ENCODE data around the gene SECISBP2.

DNA sequence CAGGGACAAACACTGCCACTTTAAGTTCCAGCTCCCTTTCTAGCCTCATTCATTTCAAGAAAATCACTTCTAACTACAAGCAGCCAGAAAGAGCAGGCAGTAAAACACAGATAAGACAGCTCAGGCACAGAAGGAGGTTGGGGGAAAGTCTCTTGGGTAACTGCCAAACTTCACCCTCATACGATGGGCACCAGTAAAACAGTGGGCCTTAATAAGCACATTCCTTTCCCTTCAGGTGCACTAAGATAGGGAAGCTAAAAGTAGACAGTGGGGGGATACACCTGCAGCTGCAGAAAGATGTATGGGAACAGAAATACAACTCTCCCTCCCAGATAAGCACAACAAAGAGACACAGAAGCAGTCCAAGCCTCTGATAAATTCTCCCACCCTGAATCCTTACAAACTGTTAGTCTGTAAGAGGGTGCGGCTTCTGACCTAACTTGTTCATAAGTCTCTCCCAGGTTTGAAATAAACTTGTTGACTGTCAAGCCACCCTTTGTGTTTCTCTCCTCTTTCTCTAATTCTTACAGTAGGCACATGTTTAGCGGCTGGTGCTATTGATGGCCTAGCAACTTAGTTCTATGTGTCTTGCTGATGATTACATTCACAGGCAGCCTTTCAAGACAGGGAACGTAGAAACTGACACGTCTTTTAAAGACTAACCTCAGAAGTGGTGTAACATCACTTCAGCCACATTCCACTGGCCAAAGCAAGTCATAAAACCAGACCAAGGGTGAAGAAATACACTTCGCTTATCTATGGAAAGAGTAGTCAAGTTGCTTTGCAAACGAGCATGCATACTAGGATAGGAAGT, 14.1 kb upstream of the SECISBP2 start:
- TF ChIP-seq, protein P1, sequence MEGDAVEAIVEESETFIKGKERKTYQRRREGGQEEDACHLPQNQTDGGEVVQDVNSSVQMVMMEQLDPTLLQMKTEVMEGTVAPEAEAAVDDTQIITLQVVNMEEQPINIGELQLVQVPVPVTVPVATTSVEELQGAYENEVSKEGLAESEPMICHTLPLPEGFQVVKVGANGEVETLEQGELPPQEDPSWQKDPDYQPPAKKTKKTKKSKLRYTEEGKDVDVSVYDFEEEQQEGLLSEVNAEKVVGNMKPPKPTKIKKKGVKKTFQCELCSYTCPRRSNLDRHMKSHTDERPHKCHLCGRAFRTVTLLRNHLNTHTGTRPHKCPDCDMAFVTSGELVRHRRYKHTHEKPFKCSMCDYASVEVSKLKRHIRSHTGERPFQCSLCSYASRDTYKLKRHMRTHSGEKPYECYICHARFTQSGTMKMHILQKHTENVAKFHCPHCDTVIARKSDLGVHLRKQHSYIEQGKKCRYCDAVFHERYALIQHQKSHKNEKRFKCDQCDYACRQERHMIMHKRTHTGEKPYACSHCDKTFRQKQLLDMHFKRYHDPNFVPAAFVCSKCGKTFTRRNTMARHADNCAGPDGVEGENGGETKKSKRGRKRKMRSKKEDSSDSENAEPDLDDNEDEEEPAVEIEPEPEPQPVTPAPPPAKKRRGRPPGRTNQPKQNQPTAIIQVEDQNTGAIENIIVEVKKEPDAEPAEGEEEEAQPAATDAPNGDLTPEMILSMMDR (conservative IDR thresholded peaks at IDR 0.05 in 1 of 2, IDR thresholded peaks at IDR 0.05 in 1 of 2; ENCODE audit: extremely low read depth in 1 of 2, insufficient read depth in 1 of 2, low read depth in 1 of 2, low read length in 2 of 2), result no peak
- TF ChIP-seq EZH2 (IDR thresholded peaks at IDR 0.05; ENCODE audit: borderline replicate concordance, low read length), result no peak
